PFSK-1 (cell line): ENCODE measurements around the gene SLC10A6.

Source experiments
- FOXP2 ChIP-seq: optimal IDR thresholded peaks from 2 replicates; pipeline ENCODE3; 2011; ENCODE audit warnings: borderline replicate concordance, control low read depth, inconsistent platforms; ENCODE audit not compliant: insufficient read depth; ENCODE audit errors: extremely low read length, extremely low read depth
- POLR2AphosphoS5 ChIP-seq: IDR thresholded peaks from 2 replicates; pipeline ENCODE4 v1.6.1; 2012; ENCODE audit warnings: low read depth, mild to moderate bottlenecking, control low read depth, low read length, moderate library complexity
- TAF1 ChIP-seq: IDR thresholded peaks from 2 replicates; pipeline ENCODE4 v1.6.1; 2012; ENCODE audit warnings: low read length, control low read depth, borderline replicate concordance; ENCODE audit not compliant: insufficient read depth

GRCh38 chr4:86825511-86825910, 23.7 kb downstream of the SLC10A6 start:
- TF ChIP-seq POLR2AphosphoS5 (no peak), TAF1 (no peak), FOXP2 (no peak)
